GM21786 (cell line): ENCODE measurements around the gene DNAJB5.
"Not testable (repeated sequence)": the region's sequence is repeated elsewhere in the genome, so short reads cannot be mapped to it uniquely, and the experiment has no call there.

Source experiments
- ATAC-seq: cut with Tn5 transposase; IDR thresholded peaks from one replicate; pipeline ENCODE4 v1.9.1; 2021; ENCODE audit not compliant: unreplicated experiment

Gene DNAJB5

GRCh38 chr9:34989003-34989945 lies at the start of gene DNAJB5:
DNAJB5 (plus strand) TSS chr9:34989745; CDS start chr9:34990631, 886 bp downstream.
- ATAC-seq, result peak; percentile 87

GRCh38 chr9:34939989-34940388 lies 49.6 kb upstream of the DNAJB5 start:
- not testable (repeated sequence) for ATAC-seq

GRCh38 chr9:34948451-34948850 lies 41.1 kb upstream of the DNAJB5 start:
- no peak for ATAC-seq

GRCh38 chr9:34954225-34954624 lies 35.3 kb upstream of the DNAJB5 start:
- no peak for ATAC-seq

- not testable (repeated sequence) for ATAC-seq
Measured at GRCh38 chr9:34956066-34956465, 33.5 kb upstream of the DNAJB5 start.

- ATAC-seq, result peak; percentile 74
Measured at GRCh38 chr9:34956648-34957047, 32.9 kb upstream of the DNAJB5 start.

- ATAC-seq, result no peak
Measured at GRCh38 chr9:34957492-34958410, 31.8 kb upstream of the DNAJB5 start, which contains the start of gene PHF24. PHF24 (plus strand) TSS chr9:34958285; CDS start chr9:34971299, 13,014 bp downstream.

- ATAC-seq, result no peak
Measured at GRCh38 chr9:34958411-34958982, 31.0 kb upstream of the DNAJB5 start.

GRCh38 chr9:34959461-34959860 lies 30.1 kb upstream of the DNAJB5 start:
- ATAC-seq, result no peak

GRCh38 chr9:34961574-34962490 lies 27.7 kb upstream of the DNAJB5 start:
- ATAC-seq, result no peak

- no peak for ATAC-seq
Measured at GRCh38 chr9:34962546-34962945, 27.0 kb upstream of the DNAJB5 start.

GRCh38 chr9:34963552-34963951 lies 26.0 kb upstream of the DNAJB5 start:
- ATAC-seq, result no peak

GRCh38 chr9:34964458-34964857 lies 25.1 kb upstream of the DNAJB5 start:
- no peak for ATAC-seq

- no peak for ATAC-seq
Measured at GRCh38 chr9:34971146-34971811, 18.3 kb upstream of the DNAJB5 start.

- ATAC-seq, result no peak
Measured at GRCh38 chr9:34974664-34975063, 14.9 kb upstream of the DNAJB5 start.

GRCh38 chr9:34976441-34976840 lies 13.1 kb upstream of the DNAJB5 start:
- ATAC-seq, result no peak

GRCh38 chr9:34976992-34977391 lies 12.6 kb upstream of the DNAJB5 start:
- ATAC-seq, result no peak

GRCh38 chr9:34980181-34980761 lies 9.3 kb upstream of the DNAJB5 start:
- no peak for ATAC-seq

- no peak for ATAC-seq
Measured at GRCh38 chr9:34982361-34982760, 7.2 kb upstream of the DNAJB5 start.
